Measurements from ENCODE around the gene NOS1AP.

GRCh38 chr1:162093095-162093494, 23.6 kb downstream of the NOS1AP start:
- TF ChIP-seq CTCF (IDR thresholded peaks at IDR 0.05) (no peak), POLR2A (IDR thresholded peaks at IDR 0.05) (no peak), EP300 (IDR thresholded peaks at IDR 0.05; ENCODE audit: low read depth) (no peak), POLR2AphosphoS5 (IDR thresholded peaks at IDR 0.05) (no peak)

All from transverse colon (tissue), 4 donors.